GM12878 (cell line): ENCODE results near the gene CDRT15. TPM values are rescaled to one million over a fixed set of nuclear protein-coding genes. Genes with fewer than 3 reads are reported as not detected.
"Not testable (repeated sequence)": the region's sequence is repeated elsewhere in the genome, so short reads cannot be mapped to it uniquely, and the experiment has no call there.

Experiments used
- ATAC-seq: fragments of 200-7000 bp; cut with Tn5 transposase; 3 replicates; pipeline ENCODE4 v1.9.1; 2020; ENCODE audit warnings: mild to moderate bottlenecking, moderate library complexity
- BruUV-seq: library from RNA; stranded (reverse); fragments of 400-500 nt; replicated peaks from 2 replicates; lab custom pipeline; 2021; lab: Mats Ljungman, UMichigan
- CTCF ChIA-PET: fragments of 300-600 bp; sonication (Branson Sonifier 250); formaldehyde crosslinking; extraction: SDS; loops from one replicate; lab custom pipeline; 2021; ENCODE audit warnings: inconsistent platforms; lab: Yijun Ruan, JAX
- POLR2A ChIA-PET: fragments of 350-600 bp; formaldehyde crosslinking; extraction: SDS; loops from one replicate; lab custom pipeline; 2021; ENCODE audit warnings: inconsistent platforms; lab: Charles Lee
- RAD21 ChIA-PET: fragments of 300-600 bp; sonication (Branson Sonifier 250); formaldehyde crosslinking; loops from one replicate; lab custom pipeline; 2023; ENCODE audit warnings: antibody characterized with exemption; ENCODE audit not compliant: unreplicated experiment; lab: Charles Lee
- SMC1A ChIA-PET: fragments of 300-600 bp; sonication (Branson Sonifier 250); formaldehyde crosslinking; loops from one replicate; lab custom pipeline; 2023; ENCODE audit not compliant: unreplicated experiment, uncharacterized antibody; lab: Charles Lee
- DNase-seq: peaks from one replicate; pipeline ENCODE4 v3.0.0-alpha.2; 2011; ENCODE audit warnings: low read depth, low spot score
- FAIRE-seq: peaks from 3 replicates; lab custom pipeline; 2011; peaks lifted over from hg19 to GRCh38; lab: Jason Lieb, UNC
- H2AFZ ChIP-seq: 2 replicates; pipeline ENCODE4 v1.6.0; 2011; ENCODE audit warnings: low read depth, low read length, control low read depth; ENCODE audit not compliant: control insufficient read depth
- H3K27ac ChIP-seq: 2 replicates; pipeline ENCODE4 v1.5.1; 2011; ENCODE audit warnings: control low read depth; ENCODE audit not compliant: control insufficient read depth, insufficient read depth
- H3K27me3 ChIP-seq, 2 experiments: replicated peaks in 1 of 2; 2 replicates each; pipeline versions ENCODE4 v1.6.0 to v1.6.1; 2011; ENCODE audit warnings: low read length in 1 of 2; ENCODE audit not compliant: control insufficient read depth in 2 of 2, insufficient read depth in 2 of 2
- H3K36me3 ChIP-seq, 2 experiments: 2 replicates each; pipeline ENCODE4 v1.5.1; 2011; ENCODE audit warnings: low read length in 1 of 2; ENCODE audit not compliant: control insufficient read depth in 2 of 2, insufficient read depth in 2 of 2
- H3K4me1 ChIP-seq: 2 replicates; pipeline ENCODE4 v1.6.1; 2011; ENCODE audit warnings: mild to moderate bottlenecking, low read length, moderate library complexity, mixed read lengths; ENCODE audit not compliant: control insufficient read depth, insufficient read depth
- H3K4me2 ChIP-seq: 2 replicates; pipeline ENCODE4 v1.6.0; 2011; ENCODE audit warnings: control low read depth; ENCODE audit not compliant: control insufficient read depth, insufficient read depth
- H3K4me3 ChIP-seq: fragments of 200-600 bp; sonication (generic); 2 replicates; pipeline ENCODE4 v1.5.1; 2016
- H3K79me2 ChIP-seq: 2 replicates; pipeline ENCODE4 v1.6.0; 2011; ENCODE audit warnings: low read length; ENCODE audit not compliant: control insufficient read depth, insufficient read depth
- H3K9ac ChIP-seq: 2 replicates; pipeline ENCODE4 v1.8.0; 2011; ENCODE audit warnings: low read length, control low read depth, mixed read lengths; ENCODE audit not compliant: control insufficient read depth, insufficient read depth
- H3K9me3 ChIP-seq: replicated peaks from 3 replicates; pipeline ENCODE4 v1.5.1; 2011; ENCODE audit warnings: mild to moderate bottlenecking, low read length; ENCODE audit not compliant: control insufficient read depth, insufficient read depth
- H4K20me1 ChIP-seq: 2 replicates; pipeline ENCODE4 v1.6.0; 2011; ENCODE audit not compliant: control insufficient read depth, insufficient read depth
- WGBS: methylation state at CpG from one replicate; pipeline ENCODE4 v1.1.6; 2016; ENCODE audit warnings: low lambda C conversion rate; ENCODE audit not compliant: insufficient replicate concordance, insufficient coverage; ENCODE audit errors: missing lambda C conversion rate; 5-methylcytosine and 5-hydroxymethylcytosine counted together
- in situ Hi-C: fragments of 300-500 bp; cut with MboI; formaldehyde crosslinking; loops from 9 replicates; pipeline ENCODE4 v1.14.3; 2018; ENCODE audit warnings: mixed read lengths
- intact Hi-C: fragments of 100-400 bp; cut with micrococcal nuclease; formaldehyde crosslinking; loops from one replicate; pipeline ENCODE4 v1.14.2; 2022; ENCODE audit not compliant: unreplicated experiment
- polyA plus RNA-seq, 11 experiments: library from polyadenylated mRNA; depleted of rRNA in 4 of 11; unstranded in 6 of 11; stranded (reverse) in 5 of 11; fragments of >200 nt; fragmentation: Nextera tagmentation in 4 of 11; fragmentation: Illumina TruSeq in 1 of 11; extraction: Ambion mirVana in 4 of 11; extraction: Trizol in 1 of 11; gene quantifications; 1 replicate in 1 of 11; 2 replicates in 10 of 11; pipeline versions ENCODE4 v1.2.1 to v1.2.3, GENCODE V29; 2011 to 2016; ENCODE audit warnings: inconsistent platforms in 2 of 11, missing spikeins in 2 of 11, low read depth in 1 of 11
- total RNA-seq, 4 experiments: library from RNA; depleted of rRNA in 3 of 4; stranded (reverse); fragments of >200 nt in 3 of 4; fragmentation: Illumina TruSeq in 1 of 4; extraction: Trizol in 1 of 4; gene quantifications; 2 replicates each; pipeline versions ENCODE4 v1.2.1 to v1.2.3, GENCODE V29; 2013 to 2021

The CDRT15 gene
- total and polyA plus RNA-seq, 10 of the 15 experiments (the other 5 are each of a cell fraction or from before 2014, with no cell fraction given), result 0.29 TPM; not detected in 9

DNA sequence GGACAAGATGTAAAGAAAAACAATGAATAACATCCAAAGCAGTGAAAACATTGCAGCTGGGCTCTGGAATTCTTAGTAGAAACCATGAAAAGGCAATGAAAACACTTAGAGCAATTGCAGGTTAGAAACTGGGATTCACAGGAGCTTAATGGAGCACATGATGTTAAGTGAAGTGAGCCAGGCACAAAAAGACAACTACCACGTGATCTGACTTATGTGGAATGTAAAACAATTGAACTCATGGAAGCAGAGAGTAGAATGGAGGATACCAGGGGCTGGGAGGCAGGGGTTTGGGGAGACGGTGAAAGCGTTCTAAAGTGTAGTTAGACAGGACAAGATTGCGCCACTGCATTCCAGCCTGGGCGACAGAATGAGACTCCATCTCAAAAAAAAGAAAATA lies 2.6 kb upstream of the CDRT15 start:
- H3K27ac ChIP-seq, SMC1A ChIA-PET, H3K4me2 ChIP-seq, DNase-seq, H3K9me3 ChIP-seq, H3K4me1 ChIP-seq, FAIRE-seq, in situ Hi-C loops, POLR2A ChIA-PET, CTCF ChIA-PET, H4K20me1 ChIP-seq, BruUV-seq, H3K4me3 ChIP-seq, H3K9ac ChIP-seq, ATAC-seq, H3K27me3 ChIP-seq, H3K79me2 ChIP-seq, intact Hi-C loops, H2AFZ ChIP-seq, RAD21 ChIA-PET, H3K36me3 ChIP-seq: not testable (repeated sequence)
- WGBS, result 60% methylated on average over 1 of the region's 5 CpGs

DNA sequence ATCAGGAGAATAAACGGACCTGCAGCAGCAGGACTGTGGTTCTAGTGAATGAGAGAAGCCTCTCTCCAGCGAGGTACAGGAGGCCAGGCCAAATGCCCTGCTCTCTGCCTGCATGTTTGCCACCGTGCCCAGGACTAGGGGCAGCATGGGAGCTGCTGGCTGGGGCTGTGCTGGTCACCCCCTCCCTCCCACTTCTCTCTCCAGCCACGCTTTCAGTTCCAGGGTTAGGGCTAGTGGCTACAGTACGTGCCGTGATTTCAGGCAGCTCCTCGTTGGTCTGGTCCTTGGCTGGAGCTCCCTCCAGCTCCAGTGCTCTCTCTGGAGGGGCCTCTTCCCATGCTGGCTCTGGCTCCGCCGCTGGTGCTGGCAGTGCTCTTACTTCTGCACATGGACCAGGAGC lies 630 bp downstream of the CDRT15 start:
- H3K27ac ChIP-seq, H3K36me3 ChIP-seq, in situ Hi-C loops, DNase-seq, RAD21 ChIA-PET, H3K4me1 ChIP-seq, ATAC-seq, H3K27me3 ChIP-seq, H3K4me3 ChIP-seq, SMC1A ChIA-PET, H3K79me2 ChIP-seq, H4K20me1 ChIP-seq, CTCF ChIA-PET, BruUV-seq, H3K4me2 ChIP-seq, H3K9me3 ChIP-seq, FAIRE-seq, H3K9ac ChIP-seq, H2AFZ ChIP-seq, intact Hi-C loops, POLR2A ChIA-PET: not testable (repeated sequence)
- 49% methylated on average over 6 of the region's 9 CpGs for WGBS

DNA sequence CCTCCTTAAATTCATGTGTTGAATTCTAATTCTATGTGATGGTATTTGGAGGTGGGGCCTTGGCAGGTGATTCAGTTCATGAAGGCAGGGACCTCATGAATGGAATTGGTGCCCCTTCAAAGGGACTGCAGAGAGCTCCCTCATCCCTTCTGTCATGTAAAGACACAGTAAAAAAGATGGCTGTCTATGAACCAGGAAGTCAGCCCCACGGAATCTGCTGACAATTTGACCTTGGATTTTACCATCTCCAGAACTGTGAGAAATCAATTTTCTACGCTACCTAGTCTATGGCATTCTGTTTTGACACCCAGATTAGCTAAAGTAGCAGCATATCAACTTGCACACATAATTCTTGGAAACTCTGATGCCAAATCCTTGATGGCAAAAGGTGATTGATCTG lies 1.6 kb downstream of the CDRT15 start:
- H3K9ac ChIP-seq, BruUV-seq, H2AFZ ChIP-seq, intact Hi-C loops, H4K20me1 ChIP-seq, H3K36me3 ChIP-seq, H3K27ac ChIP-seq, H3K4me2 ChIP-seq, CTCF ChIA-PET, H3K9me3 ChIP-seq, SMC1A ChIA-PET, RAD21 ChIA-PET, H3K79me2 ChIP-seq, DNase-seq, POLR2A ChIA-PET, in situ Hi-C loops, H3K27me3 ChIP-seq, H3K4me3 ChIP-seq, H3K4me1 ChIP-seq, ATAC-seq, FAIRE-seq: not testable (repeated sequence)
- 87% methylated on average over 2 of the region's 2 CpGs for WGBS

DNA sequence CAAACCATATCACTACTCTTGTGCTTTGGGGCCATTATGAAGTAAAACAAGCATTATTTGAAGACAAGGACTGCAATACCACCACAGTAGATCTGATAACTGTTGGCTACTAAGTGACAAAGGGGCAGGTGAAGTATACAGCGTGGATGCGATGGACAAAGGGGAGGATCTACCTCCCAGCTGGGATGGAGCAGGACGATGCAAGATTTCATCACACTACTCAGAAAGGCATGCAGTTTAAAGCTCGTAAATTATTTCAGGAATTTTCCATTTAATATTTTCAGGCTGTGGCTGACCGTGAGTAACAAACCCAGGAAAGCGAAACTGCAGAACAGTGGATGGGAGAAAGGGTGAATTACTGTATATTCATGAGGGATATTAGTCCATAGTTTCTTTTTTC lies 5.5 kb downstream of the CDRT15 start:
- H4K20me1 ChIP-seq, H3K27me3 ChIP-seq, H3K4me3 ChIP-seq, H3K9ac ChIP-seq, H2AFZ ChIP-seq, H3K9me3 ChIP-seq, ATAC-seq, SMC1A ChIA-PET, H3K27ac ChIP-seq, intact Hi-C loops, H3K4me1 ChIP-seq, in situ Hi-C loops, FAIRE-seq, H3K4me2 ChIP-seq, POLR2A ChIA-PET, BruUV-seq, DNase-seq, RAD21 ChIA-PET, H3K79me2 ChIP-seq, H3K36me3 ChIP-seq: not testable (repeated sequence)
- CTCF ChIA-PET, result interaction anchor here (0.5 kb wide), 1 partner anchor 1572 kb away, joined by 3 read pairs; no protein-coding TSS in a partner anchor
- WGBS, result 85% methylated on average over 4 of the region's 6 CpGs
